PC-9 (cell line): ENCODE results near the gene FASTKD2. TPM values are rescaled to one million over a fixed set of nuclear protein-coding genes. Genes with fewer than 3 reads are reported as not detected.
"Not testable (repeated sequence)": the region's sequence is repeated elsewhere in the genome, so short reads cannot be mapped to it uniquely, and the experiment has no call there.

Source experiments
- BruUV-seq: library from RNA; stranded (reverse); fragments of 400-500 nt; replicated peaks from 2 replicates; lab custom pipeline; 2021; lab: Mats Ljungman, UMichigan
- CTCF ChIA-PET: fragments of 300-600 bp; sonication (Branson Sonifier 250); formaldehyde crosslinking; loops from one replicate; lab custom pipeline; 2022; ENCODE audit warnings: antibody characterized with exemption; lab: Charles Lee
- POLR2A ChIA-PET: fragments of 300-600 bp; sonication (Branson Sonifier 250); formaldehyde crosslinking; loops from one replicate; lab custom pipeline; 2022; ENCODE audit warnings: antibody characterized with exemption; ENCODE audit not compliant: unreplicated experiment; lab: Charles Lee
- DNase-seq, 2 experiments: peaks; one replicate each; pipeline versions ENCODE4 v3.0.0 to v3.0.0-alpha.2; 2015 to 2022; ENCODE audit warnings: mixed read lengths in 1 of 2
- H2AFZ ChIP-seq: fragments of 200-600 bp; sonication (generic); 2 replicates; pipeline ENCODE4 v1.8.1; 2017; ENCODE audit warnings: antibody characterized with exemption
- H3F3A ChIP-seq: fragments of 200-600 bp; sonication (generic); 2 replicates; pipeline ENCODE4 v1.8.1; 2017; ENCODE audit warnings: antibody characterized with exemption, mild to moderate bottlenecking, low read depth; ENCODE audit not compliant: insufficient read depth
- H3K27ac ChIP-seq: fragments of 200-600 bp; sonication (generic); 2 replicates; pipeline ENCODE4 v1.6.1; 2016; ENCODE audit warnings: mixed run types
- H3K27me3 ChIP-seq: fragments of 200-600 bp; sonication (generic); 2 replicates; pipeline ENCODE4 v1.6.1; 2016; ENCODE audit warnings: low read depth, mixed run types; ENCODE audit not compliant: insufficient read depth
- H3K36me3 ChIP-seq: fragments of 200-600 bp; sonication (generic); 2 replicates; pipeline ENCODE4 v1.6.1; 2016; ENCODE audit warnings: low read depth, mixed run types
- H3K4me1 ChIP-seq: fragments of 200-600 bp; sonication (generic); replicated peaks from 2 replicates; pipeline ENCODE4 v1.6.1; 2016; ENCODE audit warnings: mixed run types; ENCODE audit not compliant: insufficient read depth
- H3K4me2 ChIP-seq: fragments of 200-600 bp; sonication (generic); 2 replicates; pipeline ENCODE4 v1.6.1; 2017; ENCODE audit warnings: mixed run types
- H3K4me3 ChIP-seq: fragments of 200-600 bp; sonication (generic); 2 replicates; pipeline ENCODE4 v1.6.1; 2016; ENCODE audit warnings: mixed run types
- H3K79me2 ChIP-seq: fragments of 200-600 bp; sonication (generic); 2 replicates; pipeline ENCODE4 v1.6.1; 2017; ENCODE audit warnings: low read depth, mixed run types
- H3K9me2 ChIP-seq: fragments of 200-600 bp; sonication (generic); 2 replicates; pipeline ENCODE4 v1.8.1; 2017; ENCODE audit warnings: mild to moderate bottlenecking; ENCODE audit not compliant: insufficient read depth
- H3K9me3 ChIP-seq: fragments of 200-600 bp; sonication (generic); 2 replicates; pipeline ENCODE4 v1.8.1; 2016; ENCODE audit warnings: low read depth; ENCODE audit not compliant: insufficient read depth
- H4K20me1 ChIP-seq: fragments of 200-600 bp; sonication (generic); 2 replicates; pipeline ENCODE4 v1.8.1; 2017; ENCODE audit not compliant: insufficient read depth
- CTCF ChIP-seq: fragments of 200-600 bp; sonication (generic); conservative IDR thresholded peaks from 2 replicates; pipeline ENCODE4 v1.6.1; 2017; ENCODE audit warnings: mixed run types, antibody characterized with exemption, mild to moderate bottlenecking, moderate library complexity
- EZH2 ChIP-seq: fragments of 200-600 bp; sonication (generic); IDR thresholded peaks from 2 replicates; pipeline ENCODE4 v1.8.0; 2017; ENCODE audit warnings: antibody characterized with exemption, low read depth
- intact Hi-C: fragments of 100-400 bp; cut with micrococcal nuclease; formaldehyde crosslinking; loops from one replicate; pipeline ENCODE4 v1.10.0; 2022; ENCODE audit not compliant: unreplicated experiment
- total RNA-seq: library from RNA; stranded (reverse); gene quantifications from 2 replicates; pipeline ENCODE4 v1.2.3, GENCODE V29; 2021

FASTKD2 gene
- total RNA-seq, 1 experiment from 2014 or later, result 12.1 TPM

DNA sequence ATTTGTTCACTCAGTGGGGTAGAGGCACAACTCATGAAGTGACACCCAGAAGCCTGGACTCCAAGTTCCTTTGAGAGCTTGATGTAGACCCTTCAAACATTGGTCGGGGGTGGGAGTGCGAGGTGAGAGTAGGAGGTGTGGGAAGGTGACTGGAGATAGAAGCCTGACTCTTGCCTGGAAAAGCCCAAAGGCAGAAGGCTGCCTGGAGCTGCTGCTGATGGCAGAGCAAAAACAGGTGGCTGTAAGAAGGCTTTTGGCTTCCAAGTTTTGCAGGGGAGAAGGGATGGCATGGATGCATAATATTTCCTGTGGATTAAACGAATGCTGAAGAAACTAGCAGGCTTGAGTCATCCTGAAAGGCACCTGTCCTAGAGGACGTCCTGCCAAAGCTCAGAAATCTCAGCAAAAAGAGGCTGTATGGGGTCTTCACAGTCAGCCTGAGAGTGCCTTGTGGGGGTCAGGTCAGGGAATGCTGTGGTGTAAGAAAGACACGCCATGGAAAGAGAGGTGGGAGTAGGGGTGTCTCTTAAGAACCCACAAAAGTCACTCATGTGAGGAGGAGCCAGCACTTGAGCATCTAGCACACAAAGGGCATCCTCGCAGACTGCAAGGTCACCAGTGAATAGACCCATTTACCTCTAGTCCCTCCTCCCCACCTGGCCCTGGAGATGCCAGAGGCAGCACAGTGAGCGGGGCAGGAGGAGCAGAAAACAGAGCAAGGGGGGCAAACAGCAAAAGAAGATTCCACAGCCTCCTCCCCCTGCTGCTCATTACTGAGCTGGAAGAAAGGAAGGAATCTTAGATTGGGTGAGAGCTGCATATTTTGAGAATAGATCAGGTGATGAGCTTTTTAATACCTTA is 37.5 kb downstream of the FASTKD2 start:
- Histone ChIP-seq H3K27me3 (no peaks in the 10 kb centered on the region), H3K79me2 (no peaks in the 10 kb centered on the region), H4K20me1 (no peaks in the 10 kb centered on the region), H3K27ac (no peak overlapping the region), H3K4me2 (no peak overlapping the region), H3K9me2 (no peaks in the 10 kb centered on the region), H3K4me3 (no peak overlapping the region), H2AFZ (no peak overlapping the region), H3K4me1 (no peaks in the 10 kb centered on the region), H3K36me3 (no peaks in the 10 kb centered on the region), H3K9me3 (no peaks in the 10 kb centered on the region), H3F3A (no peaks in the 10 kb centered on the region)
- ChIA-PET POLR2A (no interaction called here), CTCF (no interaction called here)
- no peak for TF ChIP-seq CTCF
- no peak for TF ChIP-seq EZH2
- no TSS peak for BruUV-seq
- no peak for DNase-seq
- intact Hi-C loops, result loop anchor here (5.0 kb wide), 1 partner anchor 1269 kb away; no protein-coding TSS in a partner anchor

GRCh38 chr2:206804326-206804725 is 38.9 kb downstream of the FASTKD2 start:
- Histone ChIP-seq H2AFZ (no peak overlapping the region), H3K27me3 (no peaks in the 10 kb centered on the region), H4K20me1 (no peaks in the 10 kb centered on the region), H3K79me2 (no peaks in the 10 kb centered on the region), H3F3A (no peaks in the 10 kb centered on the region), H3K4me2 (no peak overlapping the region), H3K4me1 (no peaks in the 10 kb centered on the region), H3K9me2 (no peaks in the 10 kb centered on the region), H3K36me3 (no peaks in the 10 kb centered on the region), H3K27ac (no peak overlapping the region), H3K4me3 (no peak overlapping the region), H3K9me3 (no peaks in the 10 kb centered on the region)
- no TSS peak for BruUV-seq
- DNase-seq, result no peak
- intact Hi-C loops, result loop anchor here (5.0 kb wide), 1 partner anchor 1268 kb away; no protein-coding TSS in a partner anchor
- ChIA-PET CTCF (no interaction called here), POLR2A (no interaction called here)
- TF ChIP-seq EZH2 (no peak), CTCF (no peak)

DNA sequence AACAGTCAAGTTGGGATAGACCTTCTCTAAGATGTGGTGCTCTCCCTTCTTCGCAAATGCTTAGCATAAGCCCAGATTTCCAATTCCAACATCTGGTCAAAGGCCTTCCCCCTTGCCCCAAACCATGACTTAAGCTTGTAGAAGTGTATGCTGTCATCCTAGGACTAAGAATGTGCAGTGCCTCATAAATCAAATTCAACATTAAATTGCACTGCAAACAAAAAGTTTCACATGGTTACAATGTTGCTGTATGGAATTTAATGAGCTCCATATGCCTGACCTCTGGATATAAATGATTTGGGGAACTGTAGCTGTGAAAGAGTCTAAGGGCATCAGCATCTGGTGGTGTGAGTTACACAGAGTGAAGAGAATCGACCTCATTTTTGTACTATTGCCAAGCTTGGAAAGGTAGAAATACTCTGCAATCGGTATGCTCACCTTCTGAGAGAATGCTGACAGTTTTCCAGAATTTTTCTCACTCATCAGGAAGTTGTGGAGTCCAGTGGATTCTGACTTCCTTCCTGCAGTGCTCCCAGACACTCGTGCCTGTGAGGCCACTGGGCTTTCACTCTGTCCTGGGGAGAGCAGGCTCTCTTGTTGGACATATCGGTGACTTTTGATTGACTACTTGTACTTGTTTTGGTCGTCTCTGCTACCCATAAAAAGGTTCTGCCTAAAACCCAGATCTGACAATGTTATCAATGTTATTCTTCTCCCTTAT is 40.6 kb downstream of the FASTKD2 start:
- TF ChIP-seq CTCF, result no peak
- TF ChIP-seq EZH2, result no peak
- Histone ChIP-seq H3K79me2 (no peaks in the 10 kb centered on the region), H2AFZ (no peak overlapping the region), H3K36me3 (no peaks in the 10 kb centered on the region), H3K9me2 (no peaks in the 10 kb centered on the region), H3K27ac (no peak overlapping the region), H4K20me1 (no peaks in the 10 kb centered on the region), H3K9me3 (no peaks in the 10 kb centered on the region), H3F3A (no peaks in the 10 kb centered on the region), H3K27me3 (no peaks in the 10 kb centered on the region), H3K4me2 (no peak overlapping the region), H3K4me1 (no peaks in the 10 kb centered on the region), H3K4me3 (no peak overlapping the region)
- intact Hi-C loops, result no loop called here
- no peak for DNase-seq
- no TSS peak for BruUV-seq
- CTCF ChIA-PET, result interaction anchor here (0.6 kb wide), 1 partner anchor 668 kb away, joined by 3 read pairs; no protein-coding TSS in a partner anchor
- POLR2A ChIA-PET, result interaction anchor here (0.7 kb wide), 1 partner anchor 952 kb away, joined by 4 read pairs; no protein-coding TSS in a partner anchor

GRCh38 chr2:206807624-206808023 is 42.2 kb downstream of the FASTKD2 start:
- POLR2A ChIA-PET, result not testable (repeated sequence)

GRCh38 chr2:206812471-206812870 is 47.1 kb downstream of the FASTKD2 start:
- intact Hi-C loops, BruUV-seq, H3K27ac ChIP-seq, H3K9me3 ChIP-seq, H3K4me3 ChIP-seq, H3K79me2 ChIP-seq, POLR2A ChIA-PET, H3K4me1 ChIP-seq, CTCF ChIA-PET, H2AFZ ChIP-seq, H3F3A ChIP-seq, H3K4me2 ChIP-seq, H3K27me3 ChIP-seq, DNase-seq, H4K20me1 ChIP-seq, H3K36me3 ChIP-seq, H3K9me2 ChIP-seq: not testable (repeated sequence)

More at GRCh38 chr2:206807624-206808023, 42.2 kb downstream of the FASTKD2 start:
- H3K79me2 ChIP-seq, CTCF ChIA-PET, H3K9me2 ChIP-seq, BruUV-seq, H3K27me3 ChIP-seq, H3F3A ChIP-seq, H3K9me3 ChIP-seq, H3K4me3 ChIP-seq, H3K4me1 ChIP-seq, H3K36me3 ChIP-seq, DNase-seq, H3K27ac ChIP-seq, intact Hi-C loops, H3K4me2 ChIP-seq, H4K20me1 ChIP-seq, H2AFZ ChIP-seq: not testable (repeated sequence)
